IMR-90 (cell line): ENCODE results near the gene VPS13C.

Experiments used
- CEBPB ChIP-seq: IDR thresholded peaks from 2 replicates; pipeline ENCODE4 v1.6.1; 2012; ENCODE audit warnings: low read depth, low read length, improper control_type of control experiment
- FOS ChIP-seq: fragments of 150-350 bp; IDR thresholded peaks from 2 replicates; pipeline ENCODE4 v1.6.1; 2016; ENCODE audit warnings: low read depth, low read length
- MXI1 ChIP-seq: IDR thresholded peaks from 2 replicates; pipeline ENCODE4 v1.6.1; 2012; ENCODE audit warnings: low read depth, mild to moderate bottlenecking, low read length, moderate library complexity, borderline replicate concordance
- NFE2L2 ChIP-seq: fragments of 150-350 bp; IDR thresholded peaks from 2 replicates; pipeline ENCODE4 v1.6.1; 2016; ENCODE audit warnings: low read depth, mild to moderate bottlenecking, low read length
- POLR2A ChIP-seq: IDR thresholded peaks from 2 replicates; pipeline ENCODE4 v1.6.1; 2012; ENCODE audit warnings: mild to moderate bottlenecking, low read depth, low read length
- RCOR1 ChIP-seq: IDR thresholded peaks from 2 replicates; pipeline ENCODE4 v1.6.1; 2012; ENCODE audit warnings: mild to moderate bottlenecking, low read length, improper control_type of control experiment; ENCODE audit not compliant: insufficient replicate concordance
- RFX5 ChIP-seq: IDR thresholded peaks from 2 replicates; pipeline ENCODE4 v1.8.0; 2012; ENCODE audit warnings: low read depth, mild to moderate bottlenecking, low read length, moderate library complexity
- SMC3 ChIP-seq: fragments of 150-350 bp; IDR thresholded peaks from 2 replicates; pipeline ENCODE4 v1.6.1; 2016; ENCODE audit warnings: low read depth, mild to moderate bottlenecking, antibody characterized with exemption, low read length, moderate library complexity
- TF ChIP-seq, protein P1 (sequence below): conservative IDR thresholded peaks from 2 replicates; pipeline ENCODE4 v1.5.1; 2012; ENCODE audit warnings: mild to moderate bottlenecking, low read depth, low read length, improper control_type of control experiment
- TF ChIP-seq, protein P2 (sequence below): fragments of 150-350 bp; IDR thresholded peaks from 2 replicates; pipeline ENCODE4 v1.6.1; 2016; ENCODE audit warnings: low read depth, mild to moderate bottlenecking, low read length, moderate library complexity, borderline replicate concordance

DNA sequence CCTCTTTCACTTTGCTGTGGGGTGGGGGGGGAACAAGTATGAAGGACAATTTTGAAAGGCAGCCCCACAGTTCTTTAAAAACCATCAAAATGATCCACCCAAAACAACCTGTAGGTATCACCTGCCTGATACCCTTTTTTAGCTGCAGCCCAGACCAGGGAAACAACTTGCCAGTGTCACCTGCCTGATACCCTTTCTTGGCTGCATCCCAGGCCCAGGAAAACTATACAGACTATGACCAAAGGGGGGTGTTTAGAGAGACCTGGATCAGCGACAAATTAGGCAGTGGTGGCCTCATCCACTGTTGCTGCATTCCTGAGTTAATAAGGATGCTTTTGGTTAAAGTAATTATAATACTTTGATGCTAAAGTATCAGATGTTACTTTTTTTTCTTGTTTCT is 122.0 kb downstream of the VPS13C start:
- no peak for TF ChIP-seq RFX5
- TF ChIP-seq, protein P1, sequence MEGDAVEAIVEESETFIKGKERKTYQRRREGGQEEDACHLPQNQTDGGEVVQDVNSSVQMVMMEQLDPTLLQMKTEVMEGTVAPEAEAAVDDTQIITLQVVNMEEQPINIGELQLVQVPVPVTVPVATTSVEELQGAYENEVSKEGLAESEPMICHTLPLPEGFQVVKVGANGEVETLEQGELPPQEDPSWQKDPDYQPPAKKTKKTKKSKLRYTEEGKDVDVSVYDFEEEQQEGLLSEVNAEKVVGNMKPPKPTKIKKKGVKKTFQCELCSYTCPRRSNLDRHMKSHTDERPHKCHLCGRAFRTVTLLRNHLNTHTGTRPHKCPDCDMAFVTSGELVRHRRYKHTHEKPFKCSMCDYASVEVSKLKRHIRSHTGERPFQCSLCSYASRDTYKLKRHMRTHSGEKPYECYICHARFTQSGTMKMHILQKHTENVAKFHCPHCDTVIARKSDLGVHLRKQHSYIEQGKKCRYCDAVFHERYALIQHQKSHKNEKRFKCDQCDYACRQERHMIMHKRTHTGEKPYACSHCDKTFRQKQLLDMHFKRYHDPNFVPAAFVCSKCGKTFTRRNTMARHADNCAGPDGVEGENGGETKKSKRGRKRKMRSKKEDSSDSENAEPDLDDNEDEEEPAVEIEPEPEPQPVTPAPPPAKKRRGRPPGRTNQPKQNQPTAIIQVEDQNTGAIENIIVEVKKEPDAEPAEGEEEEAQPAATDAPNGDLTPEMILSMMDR: no peak
- no peak for TF ChIP-seq RCOR1
- TF ChIP-seq SMC3: no peak
- TF ChIP-seq, protein P2, sequence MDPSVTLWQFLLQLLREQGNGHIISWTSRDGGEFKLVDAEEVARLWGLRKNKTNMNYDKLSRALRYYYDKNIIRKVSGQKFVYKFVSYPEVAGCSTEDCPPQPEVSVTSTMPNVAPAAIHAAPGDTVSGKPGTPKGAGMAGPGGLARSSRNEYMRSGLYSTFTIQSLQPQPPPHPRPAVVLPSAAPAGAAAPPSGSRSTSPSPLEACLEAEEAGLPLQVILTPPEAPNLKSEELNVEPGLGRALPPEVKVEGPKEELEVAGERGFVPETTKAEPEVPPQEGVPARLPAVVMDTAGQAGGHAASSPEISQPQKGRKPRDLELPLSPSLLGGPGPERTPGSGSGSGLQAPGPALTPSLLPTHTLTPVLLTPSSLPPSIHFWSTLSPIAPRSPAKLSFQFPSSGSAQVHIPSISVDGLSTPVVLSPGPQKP: no peak
- TF ChIP-seq POLR2A: no peak
- no peak for TF ChIP-seq FOS
- TF ChIP-seq MXI1: no peak
- no peak for TF ChIP-seq CEBPB
- TF ChIP-seq NFE2L2: no peak
